GM06990 (cell line): ENCODE results near the gene TRIM69.
"Not testable (repeated sequence)": the region's sequence is repeated elsewhere in the genome, so short reads cannot be mapped to it uniquely, and the experiment has no call there.

ENCODE experiments used
- DNase-seq: peaks from one replicate; pipeline ENCODE4 v3.0.0-alpha.2; 2011; ENCODE audit not compliant: insufficient read length; ENCODE audit errors: extremely low read depth
- H3K27me3 ChIP-seq: replicated peaks from 2 replicates; pipeline ENCODE4 v1.6.0; 2011; ENCODE audit warnings: low read length; ENCODE audit not compliant: control insufficient read depth, insufficient read depth
- H3K36me3 ChIP-seq: 2 replicates; pipeline ENCODE4 v1.5.1; 2011; ENCODE audit warnings: low read length; ENCODE audit not compliant: control insufficient read depth, insufficient read depth
- H3K4me3 ChIP-seq: replicated peaks from 2 replicates; pipeline ENCODE4 v1.5.1; 2011; ENCODE audit warnings: low read depth, mild to moderate bottlenecking, control low read depth, low read length
- TF ChIP-seq, protein P1 (sequence below): IDR thresholded peaks from 2 replicates; pipeline ENCODE4 v1.5.1; 2011; ENCODE audit warnings: low read length, control low read depth, mild to moderate bottlenecking, inconsistent platforms; ENCODE audit not compliant: insufficient read depth, poor library complexity, severe bottlenecking

TRIM69 gene

DNA sequence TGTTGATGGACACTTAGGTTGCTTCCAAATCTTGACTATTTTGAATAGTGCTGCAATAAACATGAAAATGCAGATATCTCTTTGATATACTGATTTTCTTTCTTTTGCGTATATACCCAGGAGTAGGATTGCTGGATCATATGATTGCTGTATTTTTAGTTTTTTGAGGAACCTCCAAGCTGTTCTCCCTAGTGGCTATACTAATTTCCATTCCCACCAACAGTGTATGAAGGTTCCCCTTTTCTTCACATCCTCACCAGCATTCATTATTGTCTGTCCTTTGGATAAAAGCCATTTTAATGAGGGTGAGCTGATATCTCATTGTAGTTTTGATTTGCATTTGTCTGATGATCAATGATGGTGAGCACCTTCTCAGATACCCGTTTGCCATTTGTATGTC, 37.7 kb upstream of the TRIM69 start:
- H3K4me3 ChIP-seq = no peak overlapping the region
- H3K36me3 ChIP-seq = no peaks in the 10 kb centered on the region; the same call in 1 of the 2 replicates
- H3K27me3 ChIP-seq = no peaks in the 10 kb centered on the region
- TF ChIP-seq, protein P1, sequence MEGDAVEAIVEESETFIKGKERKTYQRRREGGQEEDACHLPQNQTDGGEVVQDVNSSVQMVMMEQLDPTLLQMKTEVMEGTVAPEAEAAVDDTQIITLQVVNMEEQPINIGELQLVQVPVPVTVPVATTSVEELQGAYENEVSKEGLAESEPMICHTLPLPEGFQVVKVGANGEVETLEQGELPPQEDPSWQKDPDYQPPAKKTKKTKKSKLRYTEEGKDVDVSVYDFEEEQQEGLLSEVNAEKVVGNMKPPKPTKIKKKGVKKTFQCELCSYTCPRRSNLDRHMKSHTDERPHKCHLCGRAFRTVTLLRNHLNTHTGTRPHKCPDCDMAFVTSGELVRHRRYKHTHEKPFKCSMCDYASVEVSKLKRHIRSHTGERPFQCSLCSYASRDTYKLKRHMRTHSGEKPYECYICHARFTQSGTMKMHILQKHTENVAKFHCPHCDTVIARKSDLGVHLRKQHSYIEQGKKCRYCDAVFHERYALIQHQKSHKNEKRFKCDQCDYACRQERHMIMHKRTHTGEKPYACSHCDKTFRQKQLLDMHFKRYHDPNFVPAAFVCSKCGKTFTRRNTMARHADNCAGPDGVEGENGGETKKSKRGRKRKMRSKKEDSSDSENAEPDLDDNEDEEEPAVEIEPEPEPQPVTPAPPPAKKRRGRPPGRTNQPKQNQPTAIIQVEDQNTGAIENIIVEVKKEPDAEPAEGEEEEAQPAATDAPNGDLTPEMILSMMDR = no peak
- DNase-seq = no peak

DNA sequence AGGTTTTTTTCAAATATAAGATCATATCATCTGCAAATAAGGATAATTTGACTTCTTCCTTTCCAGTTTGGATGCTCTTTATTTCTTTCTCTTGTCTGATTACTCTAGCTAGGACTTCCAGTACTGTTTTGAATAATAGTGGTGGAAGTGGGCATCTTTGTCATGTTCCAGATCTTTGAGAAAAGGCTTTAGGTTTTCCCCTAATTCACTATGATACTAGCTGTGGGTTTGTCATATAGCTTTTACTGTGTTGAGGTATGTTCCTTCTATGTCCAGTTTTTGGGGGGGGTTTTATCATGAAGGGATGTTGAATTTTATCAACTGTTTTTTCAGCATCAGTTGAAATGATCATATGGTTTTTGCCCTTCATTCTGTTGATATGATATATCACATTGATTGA, 35.7 kb upstream of the TRIM69 start:
- not testable (repeated sequence) for DNase-seq, H3K36me3 ChIP-seq, H3K27me3 ChIP-seq, H3K4me3 ChIP-seq

DNA sequence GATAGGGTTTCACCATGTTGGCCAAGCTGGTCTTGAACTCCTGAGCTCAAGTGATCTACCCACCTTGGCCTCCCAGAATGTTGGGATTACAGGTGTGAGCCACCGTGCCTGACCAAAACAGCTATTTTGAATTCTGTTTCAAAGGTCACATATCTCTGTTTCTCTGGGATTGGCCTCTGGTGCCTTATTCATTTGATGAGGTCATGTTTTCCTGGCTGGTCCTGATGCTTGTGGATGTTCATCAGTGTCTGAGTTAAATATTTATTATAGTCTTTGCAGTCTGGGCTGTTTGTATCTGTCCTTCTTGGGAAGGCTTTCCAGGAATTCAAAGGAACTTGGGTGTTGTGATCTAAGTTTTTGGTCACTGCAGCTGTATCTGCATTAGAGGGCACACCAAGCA, 30.3 kb upstream of the TRIM69 start:
- Histone ChIP-seq H3K4me3 (no peak overlapping the region), H3K27me3 (no peaks in the 10 kb centered on the region), H3K36me3 (peaks cover 3% of the 10 kb centered on the region)
- TF ChIP-seq, protein P1 = no peak
- DNase-seq = no peak

DNA sequence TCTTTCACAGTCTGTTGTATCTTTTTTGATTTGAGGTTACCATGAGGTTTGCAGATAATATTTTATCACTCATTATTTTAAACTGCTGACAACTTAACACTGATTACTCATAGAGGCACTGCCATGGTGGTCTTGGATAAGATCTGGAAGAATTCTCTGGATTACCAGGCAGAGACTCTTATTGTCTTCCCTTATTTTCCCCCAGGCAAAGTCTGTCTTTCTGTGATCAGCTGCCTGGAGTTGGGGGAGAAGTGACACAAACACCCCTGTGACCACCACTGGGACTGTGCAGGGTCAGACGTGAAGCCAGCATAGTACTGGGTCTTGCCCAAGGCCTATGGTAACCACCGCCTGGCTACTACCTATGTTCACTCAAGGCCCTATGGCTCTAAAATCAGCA, 29.9 kb upstream of the TRIM69 start:
- H3K27me3 ChIP-seq = no peaks in the 10 kb centered on the region
- TF ChIP-seq, protein P1 = no peak
- DNase-seq = no peak

DNA sequence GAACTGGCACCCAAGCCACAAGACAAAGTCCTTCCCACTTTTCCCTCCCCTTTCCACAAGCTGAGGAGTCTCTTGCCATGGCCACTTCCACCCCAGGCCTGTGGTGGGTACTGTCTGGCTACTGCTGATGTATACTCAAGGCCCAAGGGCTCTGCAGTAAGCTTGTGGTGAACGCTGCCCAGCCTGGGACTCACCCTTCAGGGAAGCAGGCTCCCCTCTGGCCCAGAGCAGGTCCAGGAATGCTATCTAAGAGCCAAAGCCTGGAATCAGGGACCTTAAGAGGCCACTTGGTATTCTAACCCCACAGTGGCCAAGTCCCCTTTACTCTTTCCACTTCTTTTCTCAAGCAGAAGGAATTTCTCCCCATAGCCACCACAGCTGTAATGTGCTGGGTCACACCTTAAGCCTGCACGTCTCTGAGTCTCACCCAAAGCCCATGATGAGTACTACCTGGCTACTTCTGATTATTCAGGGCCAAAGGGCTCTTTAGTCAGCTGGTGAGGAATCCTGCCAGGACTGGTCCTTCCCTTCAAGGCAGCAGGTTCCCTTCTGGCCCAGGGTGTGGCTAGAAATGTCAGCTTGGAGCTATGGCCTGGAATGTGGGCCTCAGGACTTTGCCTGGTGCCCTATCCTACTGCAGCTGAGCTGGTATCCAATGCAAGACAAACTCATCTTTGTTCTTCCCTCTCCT, 29.2 kb upstream of the TRIM69 start:
- Histone ChIP-seq H3K36me3 (peaks cover 3% of the 10 kb centered on the region), H3K4me3 (no peak overlapping the region), H3K27me3 (no peaks in the 10 kb centered on the region)
- TF ChIP-seq, protein P1 = no peak
- no peak for DNase-seq

More for the DNA sequence above, 29.9 kb upstream of the TRIM69 start:
- Histone ChIP-seq H3K36me3 (peaks cover 3% of the 10 kb centered on the region), H3K4me3 (no peak overlapping the region)

DNA sequence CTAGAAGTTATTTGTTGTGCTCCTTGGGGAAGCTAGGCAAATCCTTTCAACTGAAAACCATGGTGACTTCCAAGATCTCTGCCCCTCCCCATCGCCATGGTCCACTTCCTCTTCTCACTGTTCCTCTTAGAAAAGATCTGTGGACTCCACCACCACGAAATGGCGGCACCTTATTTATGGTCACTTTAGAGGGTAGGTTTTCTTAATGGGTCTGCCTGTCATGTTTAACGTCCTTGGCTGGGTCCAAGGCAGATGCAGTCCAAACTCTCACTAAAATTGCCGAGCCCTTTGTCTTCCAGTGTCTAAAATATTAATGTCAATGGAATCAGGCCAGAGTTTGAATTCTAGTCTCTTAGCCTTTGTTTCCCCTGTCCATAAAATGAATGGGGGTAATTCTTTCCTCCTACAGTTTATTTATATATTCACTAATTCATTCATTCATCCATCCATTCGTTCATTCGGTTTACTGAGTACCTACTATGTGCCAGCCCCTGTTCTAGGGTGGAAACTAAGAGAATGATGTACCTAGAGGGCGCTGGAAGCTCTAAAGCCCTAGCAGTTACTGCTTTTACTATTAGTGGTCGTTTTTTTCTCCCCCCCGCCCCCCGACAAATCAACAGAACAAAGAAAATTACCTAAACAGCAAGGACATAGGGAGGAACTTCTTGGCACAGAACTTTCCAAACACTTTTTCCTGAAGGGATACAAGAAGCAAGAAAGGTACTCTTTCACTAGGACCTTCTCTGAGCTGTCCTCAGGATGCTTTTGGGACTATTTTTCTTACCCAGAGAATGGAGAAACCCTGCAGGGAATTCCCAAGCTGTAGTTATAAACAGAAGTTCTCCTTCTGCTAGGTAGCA, 25.9 kb upstream of the TRIM69 start:
- peaks cover 12% of the 10 kb centered on the region for H3K36me3 ChIP-seq
- TF ChIP-seq, protein P1 = peak; percentile 63
- H3K27me3 ChIP-seq = no peaks in the 10 kb centered on the region
- no peak for DNase-seq
- H3K4me3 ChIP-seq = peak overlapping the region; percentile 99
